ENCODE results near the gene RNASE8.

GRCh38 chr14:21022686-21023085 is 34.9 kb upstream of the RNASE8 start:
- TF ChIP-seq POLR2A (IDR thresholded peaks at IDR 0.05; ENCODE audit: low read depth, low read length), result no peak
- TF ChIP-seq SPI1 (IDR thresholded peaks at IDR 0.05; ENCODE audit: low read depth, low read length), result no peak
- TF ChIP-seq POLR2AphosphoS5 (IDR thresholded peaks at IDR 0.05; ENCODE audit: low read depth, low read length), result no peak

Measured in GM12891 (cell line).